Measurements from ENCODE around the gene CDKAL1. TPM values are rescaled to one million over a fixed set of nuclear protein-coding genes. Genes with fewer than 3 reads are reported as not detected.

CDKAL1 gene
- total RNA-seq, 1 donor from 2014 or later: 12.2 TPM

- no peak for TF ChIP-seq CTCF (conservative IDR thresholded peaks at IDR 0.05; ENCODE audit: low read depth, low read length)
- no peak for DNase-seq (ENCODE audit: low read depth)
- H3K4me3 ChIP-seq (ENCODE audit: low read depth, low read length): no peak overlapping the region
Measured at GRCh38 chr6:20554326-20554725, 20.1 kb downstream of the CDKAL1 start.

GRCh38 chr6:20554817-20555216, 20.6 kb downstream of the CDKAL1 start:
- TF ChIP-seq CTCF (conservative IDR thresholded peaks at IDR 0.05; ENCODE audit: low read depth, low read length): no peak
- no peak overlapping the region for H3K4me3 ChIP-seq (ENCODE audit: low read depth, low read length)
- DNase-seq (ENCODE audit: low read depth): no peak

GRCh38 chr6:20559924-20560551, 25.8 kb downstream of the CDKAL1 start:
- no peak overlapping the region for H3K4me3 ChIP-seq (ENCODE audit: low read depth, low read length)
- TF ChIP-seq CTCF (conservative IDR thresholded peaks at IDR 0.05; ENCODE audit: low read depth, low read length): no peak
- no peak for DNase-seq (ENCODE audit: low read depth)

GRCh38 chr6:20563377-20563776, 29.1 kb downstream of the CDKAL1 start:
- H3K4me3 ChIP-seq (ENCODE audit: low read depth, low read length): no peak overlapping the region
- TF ChIP-seq CTCF (conservative IDR thresholded peaks at IDR 0.05; ENCODE audit: low read depth, low read length): no peak
- no peak for DNase-seq (ENCODE audit: low read depth)

GRCh38 chr6:20564269-20564668, 30.0 kb downstream of the CDKAL1 start:
- H3K4me3 ChIP-seq (ENCODE audit: low read depth, low read length): no peak overlapping the region
- DNase-seq (ENCODE audit: low read depth): no peak
- no peak for TF ChIP-seq CTCF (conservative IDR thresholded peaks at IDR 0.05; ENCODE audit: low read depth, low read length)

GRCh38 chr6:20564777-20565176, 30.5 kb downstream of the CDKAL1 start:
- no peak overlapping the region for H3K4me3 ChIP-seq (ENCODE audit: low read depth, low read length)
- TF ChIP-seq CTCF (conservative IDR thresholded peaks at IDR 0.05; ENCODE audit: low read depth, low read length): no peak
- no peak for DNase-seq (ENCODE audit: low read depth)

- DNase-seq (ENCODE audit: low read depth): no peak
- no peak for TF ChIP-seq CTCF (conservative IDR thresholded peaks at IDR 0.05; ENCODE audit: low read depth, low read length)
Measured at GRCh38 chr6:20565342-20565741, 31.1 kb downstream of the CDKAL1 start.

More at GRCh38 chr6:20565342-20565741, 31.1 kb downstream of the CDKAL1 start:
- no peak overlapping the region for H3K4me3 ChIP-seq (ENCODE audit: low read depth, low read length)

All from epithelial cell of proximal tubule (primary cell).